GM12878 (cell line): ENCODE measurements around the gene CDCA3. TPM values are rescaled to one million over a fixed set of nuclear protein-coding genes. Genes with fewer than 3 reads are reported as not detected.

Experiments used
- ATAC-seq: fragments of 200-7000 bp; cut with Tn5 transposase; 3 replicates; pipeline ENCODE4 v1.9.1; 2020; ENCODE audit warnings: mild to moderate bottlenecking, moderate library complexity
- BruUV-seq: library from RNA; stranded (reverse); fragments of 400-500 nt; replicated peaks from 2 replicates; lab custom pipeline; 2021; lab: Mats Ljungman, UMichigan
- CTCF ChIA-PET: fragments of 300-600 bp; sonication (Branson Sonifier 250); formaldehyde crosslinking; extraction: SDS; loops from one replicate; lab custom pipeline; 2021; ENCODE audit warnings: inconsistent platforms; lab: Yijun Ruan, JAX
- POLR2A ChIA-PET: fragments of 350-600 bp; formaldehyde crosslinking; extraction: SDS; loops from one replicate; lab custom pipeline; 2021; ENCODE audit warnings: inconsistent platforms; lab: Charles Lee
- RAD21 ChIA-PET: fragments of 300-600 bp; sonication (Branson Sonifier 250); formaldehyde crosslinking; loops from one replicate; lab custom pipeline; 2023; ENCODE audit warnings: antibody characterized with exemption; ENCODE audit not compliant: unreplicated experiment; lab: Charles Lee
- SMC1A ChIA-PET: fragments of 300-600 bp; sonication (Branson Sonifier 250); formaldehyde crosslinking; loops from one replicate; lab custom pipeline; 2023; ENCODE audit not compliant: unreplicated experiment, uncharacterized antibody; lab: Charles Lee
- DNase-seq: peaks from one replicate; pipeline ENCODE4 v3.0.0-alpha.2; 2011; ENCODE audit warnings: low read depth, low spot score
- FAIRE-seq: peaks from 3 replicates; lab custom pipeline; 2011; peaks lifted over from hg19 to GRCh38; lab: Jason Lieb, UNC
- H2AFZ ChIP-seq: 2 replicates; pipeline ENCODE4 v1.6.0; 2011; ENCODE audit warnings: low read depth, low read length, control low read depth; ENCODE audit not compliant: control insufficient read depth
- H3K27ac ChIP-seq: 2 replicates; pipeline ENCODE4 v1.5.1; 2011; ENCODE audit warnings: control low read depth; ENCODE audit not compliant: control insufficient read depth, insufficient read depth
- H3K27me3 ChIP-seq, 2 experiments: replicated peaks in 1 of 2; 2 replicates each; pipeline versions ENCODE4 v1.6.0 to v1.6.1; 2011; ENCODE audit warnings: low read length in 1 of 2; ENCODE audit not compliant: control insufficient read depth in 2 of 2, insufficient read depth in 2 of 2
- H3K36me3 ChIP-seq, 2 experiments: 2 replicates each; pipeline ENCODE4 v1.5.1; 2011; ENCODE audit warnings: low read length in 1 of 2; ENCODE audit not compliant: control insufficient read depth in 2 of 2, insufficient read depth in 2 of 2
- H3K4me1 ChIP-seq: 2 replicates; pipeline ENCODE4 v1.6.1; 2011; ENCODE audit warnings: mild to moderate bottlenecking, low read length, moderate library complexity, mixed read lengths; ENCODE audit not compliant: control insufficient read depth, insufficient read depth
- H3K4me2 ChIP-seq: 2 replicates; pipeline ENCODE4 v1.6.0; 2011; ENCODE audit warnings: control low read depth; ENCODE audit not compliant: control insufficient read depth, insufficient read depth
- H3K4me3 ChIP-seq: fragments of 200-600 bp; sonication (generic); 2 replicates; pipeline ENCODE4 v1.5.1; 2016
- H3K79me2 ChIP-seq: 2 replicates; pipeline ENCODE4 v1.6.0; 2011; ENCODE audit warnings: low read length; ENCODE audit not compliant: control insufficient read depth, insufficient read depth
- H3K9ac ChIP-seq: 2 replicates; pipeline ENCODE4 v1.8.0; 2011; ENCODE audit warnings: low read length, control low read depth, mixed read lengths; ENCODE audit not compliant: control insufficient read depth, insufficient read depth
- H3K9me3 ChIP-seq: replicated peaks from 3 replicates; pipeline ENCODE4 v1.5.1; 2011; ENCODE audit warnings: mild to moderate bottlenecking, low read length; ENCODE audit not compliant: control insufficient read depth, insufficient read depth
- H4K20me1 ChIP-seq: 2 replicates; pipeline ENCODE4 v1.6.0; 2011; ENCODE audit not compliant: control insufficient read depth, insufficient read depth
- CBFB ChIP-seq: IDR thresholded peaks from 2 replicates; pipeline ENCODE4 v1.6.1; 2016; ENCODE audit warnings: antibody characterized with exemption, low read depth
- CBX3 ChIP-seq: fragments of 200-600 bp; sonication (generic); IDR thresholded peaks from 2 replicates; pipeline ENCODE4 v1.6.1; 2016; ENCODE audit warnings: low read depth, borderline replicate concordance
- CEBPB ChIP-seq, 2 experiments: fragments of 150-350 bp in 1 of 2; IDR thresholded peaks; 2 replicates each; pipeline ENCODE4 v1.6.1; 2012 to 2014; ENCODE audit warnings: low read depth in 2 of 2, low read length in 2 of 2, borderline replicate concordance in 1 of 2, inconsistent platforms in 1 of 2
- PML ChIP-seq: IDR thresholded peaks from 2 replicates; pipeline ENCODE4 v1.6.1; 2012; ENCODE audit warnings: low read length, inconsistent platforms
- SIN3A ChIP-seq: IDR thresholded peaks from 2 replicates; pipeline ENCODE4 v1.6.1; 2012; ENCODE audit warnings: low read depth, low read length, improper control_type of control experiment
- SREBF1 ChIP-seq: IDR thresholded peaks from 2 replicates; pipeline ENCODE4 v1.6.1; 2012; ENCODE audit warnings: mild to moderate bottlenecking, low read length
- SREBF2 ChIP-seq: IDR thresholded peaks from 2 replicates; pipeline ENCODE4 v1.6.1; 2012; ENCODE audit warnings: mild to moderate bottlenecking, low read length
- SUPT20H ChIP-seq: IDR thresholded peaks from 2 replicates; pipeline ENCODE4 v1.6.1; 2011; ENCODE audit warnings: low read depth, mild to moderate bottlenecking, low read length, moderate library complexity, borderline replicate concordance; ENCODE audit not compliant: control insufficient read depth
- TBL1XR1 ChIP-seq: IDR thresholded peaks from 2 replicates; pipeline ENCODE4 v1.6.1; 2012; ENCODE audit warnings: low read depth, low read length, improper control_type of control experiment
- USF1 ChIP-seq: IDR thresholded peaks from 2 replicates; pipeline ENCODE4 v1.6.1; 2011; ENCODE audit warnings: borderline replicate concordance, low read depth, mild to moderate bottlenecking, moderate library complexity, mixed read lengths, low read length; ENCODE audit not compliant: insufficient read depth; ENCODE audit errors: extremely low read length
- ZBTB11 ChIP-seq: fragments of 450-650 bp; formaldehyde crosslinking; IDR thresholded peaks from 2 replicates; pipeline ENCODE4 v1.5.0; 2022; ENCODE audit warnings: mild to moderate bottlenecking, missing genetic modification characterization
- ZNF207 ChIP-seq: fragments of 450-650 bp; IDR thresholded peaks from 2 replicates; pipeline ENCODE4 v1.6.1; 2014; ENCODE audit warnings: antibody characterized with exemption, mild to moderate bottlenecking, borderline replicate concordance
- WGBS: methylation state at CpG from one replicate; pipeline ENCODE4 v1.1.6; 2016; ENCODE audit warnings: low lambda C conversion rate; ENCODE audit not compliant: insufficient replicate concordance, insufficient coverage; ENCODE audit errors: missing lambda C conversion rate; 5-methylcytosine and 5-hydroxymethylcytosine counted together
- in situ Hi-C: fragments of 300-500 bp; cut with MboI; formaldehyde crosslinking; loops from 9 replicates; pipeline ENCODE4 v1.14.3; 2018; ENCODE audit warnings: mixed read lengths
- intact Hi-C: fragments of 100-400 bp; cut with micrococcal nuclease; formaldehyde crosslinking; loops from one replicate; pipeline ENCODE4 v1.14.2; 2022; ENCODE audit not compliant: unreplicated experiment
- polyA plus RNA-seq, 11 experiments: library from polyadenylated mRNA; depleted of rRNA in 4 of 11; unstranded in 6 of 11; stranded (reverse) in 5 of 11; fragments of >200 nt; fragmentation: Nextera tagmentation in 4 of 11; fragmentation: Illumina TruSeq in 1 of 11; extraction: Ambion mirVana in 4 of 11; extraction: Trizol in 1 of 11; gene quantifications; 1 replicate in 1 of 11; 2 replicates in 10 of 11; pipeline versions ENCODE4 v1.2.1 to v1.2.3, GENCODE V29; 2011 to 2016; ENCODE audit warnings: inconsistent platforms in 2 of 11, missing spikeins in 2 of 11, low read depth in 1 of 11
- total RNA-seq, 4 experiments: library from RNA; depleted of rRNA in 3 of 4; stranded (reverse); fragments of >200 nt in 3 of 4; fragmentation: Illumina TruSeq in 1 of 4; extraction: Trizol in 1 of 4; gene quantifications; 2 replicates each; pipeline versions ENCODE4 v1.2.1 to v1.2.3, GENCODE V29; 2013 to 2021
- TF ChIP-seq, protein P1 (sequence below): fragments of 450-650 bp; formaldehyde crosslinking; IDR thresholded peaks from 2 replicates; pipeline ENCODE4 v1.4.0; 2020; ENCODE audit warnings: mild to moderate bottlenecking, moderate library complexity
- TF ChIP-seq, protein P2 (sequence below): IDR thresholded peaks from 2 replicates; pipeline ENCODE4 v1.6.1; 2012; ENCODE audit warnings: low read depth, low read length, improper control_type of control experiment

Gene CDCA3
- total and polyA plus RNA-seq, 10 of the 15 experiments (the other 5 are each of a cell fraction or from before 2014, with no cell fraction given): 34.5 to 148 (median 97.4) TPM

GRCh38 chr12:6863586-6864321 lies 12.7 kb upstream of the CDCA3 start:
- BruUV-seq: no TSS peak
- Histone ChIP-seq H3K4me2 (no peak overlapping the region), H3K27me3 (no peaks in the 10 kb centered on the region), H3K9me3 (no peaks in the 10 kb centered on the region), H4K20me1 (peaks cover 1% of the 10 kb centered on the region; the same call in 1 of the 2 replicates), H3K4me1 (peaks cover 6% of the 10 kb centered on the region), H3K4me3 (no peak overlapping the region), H3K27ac (no peak overlapping the region), H3K9ac (no peak overlapping the region), H3K79me2 (peaks cover 20% of the 10 kb centered on the region), H3K36me3 (peaks cover 28 to 33% of the 10 kb centered on the region in 2 experiments), H2AFZ (no peak overlapping the region)
- ChIA-PET CTCF (interaction anchor here (1.7 kb wide), 1 partner anchor 9 kb away, joined by 4 read pairs; the partner anchor contains the start of gene SPSB2), RAD21 (no interaction called here), POLR2A (interaction anchor here (1.0 kb wide), 1 partner anchor 10 kb away, joined by 5 read pairs; the partner anchor contains the start of gene SPSB2), SMC1A (no interaction called here)
- WGBS: 98% methylated on average over 16 of the region's 16 CpGs
- in situ Hi-C loops: no loop called here
- intact Hi-C loops: no loop called here
- ATAC-seq: no peak
- no peak for DNase-seq
- no peak for FAIRE-seq
- TF ChIP-seq SUPT20H (no peak), USF1 (no peak), CEBPB (IDR thresholded peaks at IDR 0.05; ENCODE audit: borderline replicate concordance in 1 of 2, low read depth in 2 of 2, low read length in 2 of 2) (no peak), PML (no peak), SREBF1 (no peak), ZNF207 (no peak), CBFB (no peak), SIN3A (no peak), CBX3 (no peak), ZBTB11 (no peak), SREBF2 (no peak), TBL1XR1 (no peak)
- TF ChIP-seq, protein P1, sequence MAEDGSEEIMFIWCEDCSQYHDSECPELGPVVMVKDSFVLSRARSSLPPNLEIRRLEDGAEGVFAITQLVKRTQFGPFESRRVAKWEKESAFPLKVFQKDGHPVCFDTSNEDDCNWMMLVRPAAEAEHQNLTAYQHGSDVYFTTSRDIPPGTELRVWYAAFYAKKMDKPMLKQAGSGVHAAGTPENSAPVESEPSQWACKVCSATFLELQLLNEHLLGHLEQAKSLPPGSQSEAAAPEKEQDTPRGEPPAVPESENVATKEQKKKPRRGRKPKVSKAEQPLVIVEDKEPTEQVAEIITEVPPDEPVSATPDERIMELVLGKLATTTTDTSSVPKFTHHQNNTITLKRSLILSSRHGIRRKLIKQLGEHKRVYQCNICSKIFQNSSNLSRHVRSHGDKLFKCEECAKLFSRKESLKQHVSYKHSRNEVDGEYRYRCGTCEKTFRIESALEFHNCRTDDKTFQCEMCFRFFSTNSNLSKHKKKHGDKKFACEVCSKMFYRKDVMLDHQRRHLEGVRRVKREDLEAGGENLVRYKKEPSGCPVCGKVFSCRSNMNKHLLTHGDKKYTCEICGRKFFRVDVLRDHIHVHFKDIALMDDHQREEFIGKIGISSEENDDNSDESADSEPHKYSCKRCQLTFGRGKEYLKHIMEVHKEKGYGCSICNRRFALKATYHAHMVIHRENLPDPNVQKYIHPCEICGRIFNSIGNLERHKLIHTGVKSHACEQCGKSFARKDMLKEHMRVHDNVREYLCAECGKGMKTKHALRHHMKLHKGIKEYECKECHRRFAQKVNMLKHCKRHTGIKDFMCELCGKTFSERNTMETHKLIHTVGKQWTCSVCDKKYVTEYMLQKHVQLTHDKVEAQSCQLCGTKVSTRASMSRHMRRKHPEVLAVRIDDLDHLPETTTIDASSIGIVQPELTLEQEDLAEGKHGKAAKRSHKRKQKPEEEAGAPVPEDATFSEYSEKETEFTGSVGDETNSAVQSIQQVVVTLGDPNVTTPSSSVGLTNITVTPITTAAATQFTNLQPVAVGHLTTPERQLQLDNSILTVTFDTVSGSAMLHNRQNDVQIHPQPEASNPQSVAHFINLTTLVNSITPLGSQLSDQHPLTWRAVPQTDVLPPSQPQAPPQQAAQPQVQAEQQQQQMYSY (CRISPR knock-in tag): no peak
- TF ChIP-seq, protein P2, sequence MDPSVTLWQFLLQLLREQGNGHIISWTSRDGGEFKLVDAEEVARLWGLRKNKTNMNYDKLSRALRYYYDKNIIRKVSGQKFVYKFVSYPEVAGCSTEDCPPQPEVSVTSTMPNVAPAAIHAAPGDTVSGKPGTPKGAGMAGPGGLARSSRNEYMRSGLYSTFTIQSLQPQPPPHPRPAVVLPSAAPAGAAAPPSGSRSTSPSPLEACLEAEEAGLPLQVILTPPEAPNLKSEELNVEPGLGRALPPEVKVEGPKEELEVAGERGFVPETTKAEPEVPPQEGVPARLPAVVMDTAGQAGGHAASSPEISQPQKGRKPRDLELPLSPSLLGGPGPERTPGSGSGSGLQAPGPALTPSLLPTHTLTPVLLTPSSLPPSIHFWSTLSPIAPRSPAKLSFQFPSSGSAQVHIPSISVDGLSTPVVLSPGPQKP: no peak
